Small intestine (tissue), 7 donors: ENCODE measurements around the gene SLC17A1. TPM values are rescaled to one million over a fixed set of nuclear protein-coding genes. Genes with fewer than 3 reads are reported as not detected.
A peak's percentile ranks its signal among the peaks of the same experiment; 100 is the strongest.

ENCODE experiments used
- DNase-seq, 2 donors: peaks; one replicate each; pipeline versions ENCODE4 v3.0.0 to v3.0.0-alpha.2; 2013
- FAIRE-seq: peaks from 2 replicates; lab custom pipeline; 2012; peaks lifted over from hg19 to GRCh38; lab: Jason Lieb, UNC
- H3K27ac ChIP-seq, 3 donors: one replicate each; pipeline ENCODE4 v1.5.1; 2013; ENCODE audit warnings: low read length in 2 of 3, mild to moderate bottlenecking in 2 of 3, control low read depth in 1 of 3, inconsistent platforms in 1 of 3, low read depth in 1 of 3, moderate library complexity in 1 of 3
- H3K27me3 ChIP-seq, 3 donors: one replicate each; pipeline ENCODE4 v1.6.1; 2013; ENCODE audit warnings: low read length in 3 of 3, inconsistent platforms in 1 of 3; ENCODE audit not compliant: control insufficient read depth in 3 of 3, insufficient read depth in 3 of 3
- H3K36me3 ChIP-seq, 3 donors: one replicate each; pipeline ENCODE4 v1.6.1; 2013; ENCODE audit warnings: low read length in 3 of 3, inconsistent platforms in 1 of 3, low read depth in 1 of 3, mild to moderate bottlenecking in 1 of 3, moderate library complexity in 1 of 3; ENCODE audit not compliant: control insufficient read depth in 3 of 3, insufficient read depth in 2 of 3
- H3K4me1 ChIP-seq, 3 donors: one replicate each; pipeline ENCODE4 v1.6.1; 2013; ENCODE audit warnings: low read length in 2 of 3, inconsistent platforms in 1 of 3, low read depth in 1 of 3, mild to moderate bottlenecking in 1 of 3, moderate library complexity in 1 of 3; ENCODE audit not compliant: control insufficient read depth in 3 of 3, insufficient read depth in 2 of 3
- H3K4me3 ChIP-seq, 3 donors: one replicate each; pipeline ENCODE4 v1.5.1; 2013; ENCODE audit warnings: low read length in 3 of 3, control low read depth in 1 of 3, inconsistent platforms in 1 of 3, low read depth in 1 of 3, mild to moderate bottlenecking in 1 of 3, moderate library complexity in 1 of 3
- H3K9me3 ChIP-seq, 2 donors: one replicate each; pipeline ENCODE4 v1.6.1; 2013; ENCODE audit warnings: low read depth in 1 of 2, low read length in 1 of 2; ENCODE audit not compliant: control insufficient read depth in 2 of 2, insufficient read depth in 1 of 2
- WGBS, 3 donors: extraction: QIAGEN DNeasy Blood & Tissue Kit; methylation state at CpG; one replicate each; pipeline ENCODE4 v1.1.7; 2013; 5-methylcytosine and 5-hydroxymethylcytosine counted together
- polyA plus RNA-seq, 4 donors: library from polyadenylated mRNA; stranded (reverse) in 3 of 4; unstranded in 1 of 4; fragments of 200-250 nt in 3 of 4; fragments of 120-200 nt in 1 of 4; gene quantifications; one replicate each; pipeline versions ENCODE4 v1.2.1 to v1.2.3, GENCODE V29; 2013
- donor health status: healthy with polysubstance abuse.
- donor health status: control.
- donor health status: control.
- donor health status: Bipolar disorder and iron deficiency.
- donor health status: healthy.

The SLC17A1 gene
- polyA plus RNA-seq, 4 donors: 0.07 TPM; not detected in 3

DNA sequence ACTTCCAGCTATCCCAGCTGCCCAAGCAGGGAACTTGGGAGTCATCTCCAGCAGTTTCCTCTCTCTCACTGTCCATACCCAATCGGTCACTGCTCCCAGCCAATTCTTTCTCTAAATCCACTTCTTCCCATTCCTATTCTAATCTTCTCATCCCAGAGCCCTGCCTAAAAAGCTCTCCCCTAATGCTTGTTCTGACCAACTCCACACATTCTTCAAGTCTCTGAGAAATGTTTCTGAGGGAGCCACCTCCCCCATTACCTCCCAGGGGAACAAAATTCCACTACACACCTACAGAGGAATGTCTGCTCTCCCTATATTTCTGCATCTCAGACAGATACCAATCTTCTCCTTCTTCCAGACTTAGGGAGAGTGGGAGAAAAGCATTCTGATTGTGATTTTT is 63.3 kb downstream of the SLC17A1 start:
- no peak overlapping the region for H3K27ac ChIP-seq
- H3K36me3 ChIP-seq: peaks cover 0 to 22% (median 13%) of the 10 kb centered on the region in 3 donors
- DNase-seq: no peak
- H3K9me3 ChIP-seq: no peaks in the 10 kb centered on the region
- 82 to 100% (median 85%) methylated on average over 1 of the region's 1 CpG for WGBS, 3 donors
- H3K27me3 ChIP-seq: no peaks in the 10 kb centered on the region
- H3K4me1 ChIP-seq: peaks cover 0 to 3% (median 0%) of the 10 kb centered on the region in 3 donors
- H3K4me3 ChIP-seq: no peak overlapping the region
- FAIRE-seq: no peak

DNA sequence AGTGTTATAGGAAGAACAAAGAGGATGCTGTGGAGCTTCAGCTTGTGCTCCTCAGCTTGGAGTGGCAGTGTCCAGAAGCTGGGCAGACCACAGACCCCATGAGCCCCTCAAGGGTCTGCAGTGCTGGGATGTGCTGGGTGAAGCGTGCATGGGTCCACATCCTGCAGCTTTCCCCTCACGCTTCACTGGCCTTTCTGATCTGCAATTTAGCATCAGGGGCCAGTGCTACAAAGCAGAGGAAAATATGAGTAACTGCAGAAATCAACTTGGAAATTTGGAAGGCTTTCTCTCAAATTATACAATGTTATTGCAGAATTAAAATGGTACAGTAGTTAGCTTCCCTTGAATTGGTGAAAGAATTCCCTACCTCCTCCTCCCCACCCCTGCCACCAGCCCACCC is 67.2 kb downstream of the SLC17A1 start:
- H3K9me3 ChIP-seq: no peaks in the 10 kb centered on the region
- peaks cover 0 to 17% (median 3%) of the 10 kb centered on the region in 3 donors for H3K36me3 ChIP-seq
- no peak overlapping the region for H3K27ac ChIP-seq
- no peaks in the 10 kb centered on the region for H3K27me3 ChIP-seq
- FAIRE-seq (no peak), DNase-seq (no peak)
- 91 to 97% (median 92%) methylated on average over 2 of the region's 2 CpGs for WGBS, 3 donors
- H3K4me3 ChIP-seq: no peak overlapping the region
- peaks cover 0 to 3% (median 0%) of the 10 kb centered on the region in 3 donors for H3K4me1 ChIP-seq

DNA sequence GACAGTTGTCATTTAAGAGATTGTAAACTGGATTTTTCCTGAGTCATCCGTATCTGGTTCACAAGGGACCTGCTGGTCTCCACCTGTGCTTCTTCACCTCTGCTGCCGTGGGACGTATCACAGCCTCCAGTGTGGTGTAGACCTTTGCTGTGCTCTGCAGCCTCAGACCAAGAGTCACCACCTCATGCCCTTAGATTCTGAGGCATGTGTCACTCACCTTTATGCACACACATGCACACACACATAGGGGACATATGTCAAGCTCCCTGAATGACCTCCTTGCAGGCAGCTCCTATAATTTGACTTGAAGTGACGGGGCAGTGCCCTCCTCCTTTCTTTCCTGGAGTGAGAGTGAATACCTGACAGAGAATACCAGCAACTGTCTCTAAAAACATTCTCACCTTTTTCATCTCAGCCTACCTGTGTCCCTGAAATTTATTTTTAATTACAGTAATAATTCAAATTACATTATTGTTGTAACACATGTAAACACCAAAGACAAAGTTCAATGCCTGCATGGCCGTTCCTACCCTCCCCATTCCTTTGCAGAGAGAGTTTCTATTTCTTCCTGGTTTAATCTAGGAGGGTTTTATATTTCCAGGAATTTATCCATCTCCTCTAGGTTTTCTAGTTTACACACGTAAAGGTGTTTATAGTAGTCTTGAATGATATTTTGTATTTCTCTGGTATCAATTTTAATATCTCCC is 73.8 kb downstream of the SLC17A1 start:
- H3K27me3 ChIP-seq: no peaks in the 10 kb centered on the region
- no peaks in the 10 kb centered on the region for H3K9me3 ChIP-seq
- 35 to 62% (median 61%) methylated on average over 6 of the region's 6 CpGs for WGBS, 3 donors
- peak in 1 of 2 donors; percentile 24 for DNase-seq
- H3K4me3 ChIP-seq: peak overlapping the region in 1 of 3 donors; percentile 50
- no peak for FAIRE-seq
- H3K4me1 ChIP-seq: peaks cover 0 to 33% (median 4%) of the 10 kb centered on the region in 3 donors
- H3K36me3 ChIP-seq: peaks cover 0 to 5% (median under 1%) of the 10 kb centered on the region in 3 donors
- no peak overlapping the region for H3K27ac ChIP-seq

DNA sequence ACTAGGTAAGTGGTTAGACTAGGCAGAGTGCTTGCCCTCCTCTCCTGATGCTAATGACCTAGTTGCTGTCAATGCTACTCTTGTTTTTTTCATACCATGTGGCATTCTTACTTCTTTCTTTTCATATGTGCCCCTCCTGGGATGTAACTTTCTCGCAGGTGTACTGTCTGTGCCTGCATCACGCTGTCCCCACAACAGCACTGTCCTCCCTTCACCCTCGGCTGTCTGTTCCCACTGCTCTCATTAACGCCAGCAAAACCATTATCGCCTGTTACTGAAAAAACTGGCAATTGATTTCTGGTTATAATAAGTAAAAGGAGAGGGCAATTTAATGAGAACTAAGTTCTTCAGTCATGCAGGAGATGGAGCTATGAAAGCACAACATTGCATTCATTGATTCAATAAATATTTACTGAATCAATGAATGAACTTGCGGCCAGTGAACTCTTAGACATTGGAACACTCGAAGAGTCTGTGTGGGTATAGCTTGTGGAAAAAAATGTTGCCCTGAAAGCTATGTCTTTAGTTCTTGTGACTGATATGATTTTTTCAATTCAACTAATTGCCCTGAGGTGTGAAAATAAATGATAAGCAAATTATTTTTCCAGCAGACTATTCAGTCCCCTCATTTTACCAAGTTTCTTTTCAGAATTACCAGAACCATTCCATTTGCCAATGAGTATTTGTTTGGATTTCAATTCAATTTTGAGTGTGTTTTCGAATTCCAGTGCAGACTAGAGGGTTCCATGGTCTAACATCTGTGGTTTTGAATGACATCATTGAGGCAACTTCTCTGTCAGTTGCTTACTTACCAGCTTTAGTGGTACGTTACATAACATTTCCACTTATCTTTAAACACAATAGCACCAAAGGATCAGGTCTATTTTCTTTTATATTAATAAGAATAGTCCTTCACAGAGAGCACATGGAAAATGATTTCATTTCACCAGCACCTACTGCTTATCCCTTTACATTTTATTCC is 75.2 kb downstream of the SLC17A1 start:
- H3K4me3 ChIP-seq: peak overlapping the region in 2 of 3 donors; percentile 54 to 66
- DNase-seq (no peak), FAIRE-seq (no peak)
- WGBS, 3 donors: 69 to 80% (median 79%) methylated on average over 9 of the region's 9 CpGs
- peaks cover 0 to 5% (median 0%) of the 10 kb centered on the region in 3 donors for H3K36me3 ChIP-seq
- H3K27ac ChIP-seq: peak overlapping the region in 1 of 3 donors; percentile 81
- H3K9me3 ChIP-seq: no peaks in the 10 kb centered on the region
- H3K4me1 ChIP-seq: peaks cover 0 to 40% (median 10%) of the 10 kb centered on the region in 3 donors
- no peaks in the 10 kb centered on the region for H3K27me3 ChIP-seq

DNA sequence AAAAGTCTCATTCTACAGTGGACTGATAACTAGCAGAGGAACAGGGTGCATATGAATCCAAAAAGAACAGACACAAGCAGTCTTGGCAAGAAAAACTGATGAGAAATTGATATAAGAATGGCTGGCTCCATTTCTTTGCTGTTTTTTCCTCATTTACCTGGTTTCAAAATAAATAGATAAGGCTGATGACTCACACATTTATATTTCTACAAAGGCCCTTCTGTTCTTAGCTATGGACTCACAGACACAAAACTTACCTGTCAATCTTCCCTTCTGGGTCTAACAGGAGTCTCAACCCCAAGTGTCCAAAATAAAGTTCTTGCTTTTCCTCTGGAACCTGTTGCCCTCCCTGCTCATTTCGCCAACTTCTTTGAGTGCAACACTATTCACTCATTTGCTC is 76.4 kb downstream of the SLC17A1 start:
- Histone ChIP-seq H3K36me3 (peaks cover 0 to 3% (median 0%) of the 10 kb centered on the region in 3 donors), H3K27ac (peak overlapping the region; percentile 27 to 81 (median 32)), H3K4me3 (peak overlapping the region in 2 of 3 donors; percentile 54 to 66), H3K4me1 (peaks cover 2 to 49% (median 12%) of the 10 kb centered on the region in 3 donors), H3K9me3 (no peaks in the 10 kb centered on the region), H3K27me3 (no peaks in the 10 kb centered on the region)
- peak; percentile 29 to 53 for DNase-seq
- no peak for FAIRE-seq
- 41 to 73% (median 70%) methylated on average over 1 of the region's 1 CpG for WGBS, 3 donors

DNA sequence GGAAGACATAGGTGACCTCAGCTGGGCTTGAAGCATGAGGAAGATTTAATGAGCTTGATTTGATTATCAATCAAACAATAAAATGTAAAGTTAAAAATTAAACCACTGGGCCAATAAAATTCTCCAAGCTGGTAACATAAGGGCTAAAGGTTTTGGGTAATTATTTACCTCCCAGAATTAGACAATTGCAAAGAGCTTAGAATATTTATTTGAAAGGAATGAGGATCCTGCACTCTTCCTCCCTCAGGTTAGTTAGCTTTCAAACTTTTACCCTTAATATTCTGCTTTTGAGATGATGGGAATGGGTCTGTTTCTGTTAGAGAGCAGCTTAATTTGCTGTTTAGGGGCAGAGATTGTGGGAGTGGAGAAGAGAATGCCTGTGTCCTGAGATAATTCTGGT is 77.3 kb downstream of the SLC17A1 start, which contains the start of gene SLC17A4:
Gene SLC17A4 (plus strand): TSS at position 208 of the 400 bp plus-strand sequence. CDS start 7,221 bp downstream, outside the sequence.
- Histone ChIP-seq H3K27me3 (no peaks in the 10 kb centered on the region), H3K9me3 (no peaks in the 10 kb centered on the region), H3K4me3 (peak within 1 kb of the TSS in 2 of 3 donors; percentile 54 to 66), H3K36me3 (peaks cover 0 to 3% (median 0%) of the 10 kb centered on the region in 3 donors), H3K4me1 (peaks cover 5 to 57% (median 15%) of the 10 kb centered on the region in 3 donors), H3K27ac (peak within 1 kb of the TSS; percentile 27 to 81 (median 32))
- FAIRE-seq (peak; percentile 89), DNase-seq (peak; percentile 70 to 79)

DNA sequence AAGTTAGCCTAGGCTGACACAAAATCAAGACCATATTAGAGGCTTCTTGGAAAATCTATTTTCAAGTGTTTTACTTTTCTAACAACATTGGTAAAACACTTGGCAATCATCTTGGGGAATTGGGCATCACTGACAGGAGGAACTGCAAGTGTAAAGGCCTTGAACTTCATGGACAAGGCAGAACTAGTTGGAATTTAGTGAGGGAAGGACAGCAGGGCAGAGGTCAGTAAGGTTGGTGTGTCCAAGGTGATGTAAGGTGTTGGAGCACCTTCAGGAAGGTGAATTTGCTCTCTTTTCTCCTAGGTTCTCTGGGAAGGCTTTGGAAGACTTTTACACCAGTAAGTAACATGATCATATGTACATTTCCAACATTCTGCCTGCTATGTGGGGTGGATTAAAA is 78.8 kb downstream of the SLC17A1 start:
- Histone ChIP-seq H3K9me3 (no peaks in the 10 kb centered on the region), H3K27ac (no peak overlapping the region), H3K36me3 (peaks cover 0 to 3% (median 0%) of the 10 kb centered on the region in 3 donors), H3K4me1 (peaks cover 5 to 65% (median 15%) of the 10 kb centered on the region in 3 donors), H3K4me3 (no peak overlapping the region), H3K27me3 (no peaks in the 10 kb centered on the region)
- peak in 1 of 2 donors; percentile 25 for DNase-seq
- FAIRE-seq: no peak

DNA sequence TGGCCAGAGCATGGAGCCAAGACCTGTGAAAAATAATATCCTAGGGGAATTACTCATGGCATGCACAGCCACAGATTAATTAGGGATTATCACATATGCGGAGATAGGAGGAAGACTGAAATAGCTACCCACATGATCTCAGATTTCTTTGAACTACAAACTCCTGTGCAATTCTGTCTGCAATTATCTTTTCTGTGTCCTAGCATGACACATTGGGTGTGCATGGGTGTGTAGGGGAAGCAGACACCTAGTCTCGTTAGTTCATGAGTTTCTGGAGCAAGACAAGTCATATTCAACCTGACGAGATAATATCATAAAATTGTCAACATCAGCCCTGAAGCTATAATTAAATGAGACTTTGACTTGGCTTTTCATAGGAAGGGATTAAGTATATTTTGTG is 80.9 kb downstream of the SLC17A1 start:
- H3K27me3 ChIP-seq: no peaks in the 10 kb centered on the region
- WGBS, 3 donors: 12 to 38% (median 28%) methylated on average over 3 of the region's 3 CpGs
- H3K36me3 ChIP-seq: no peaks in the 10 kb centered on the region
- no peaks in the 10 kb centered on the region for H3K9me3 ChIP-seq
- peak overlapping the region in 2 of 3 donors; percentile 65 to 76 for H3K27ac ChIP-seq
- peak; percentile 65 for FAIRE-seq
- no peak overlapping the region for H3K4me3 ChIP-seq
- peak; percentile 71 to 90 for DNase-seq
- H3K4me1 ChIP-seq: peaks cover 5 to 53% (median 16%) of the 10 kb centered on the region in 3 donors
